K562 (cell line): Measurements from ENCODE around the gene MAB21L3.

ENCODE experiments used
- CEBPB ChIP-seq: fragments of 450-650 bp; IDR thresholded peaks from 2 replicates; pipeline ENCODE4 v1.6.1; 2016; ENCODE audit warnings: missing genetic modification characterization, missing compliant biosample characterization
- CTCF ChIP-seq, 3 experiments: IDR thresholded peaks in 2 of 3; conservative IDR thresholded peaks in 1 of 3; 2 replicates each; pipeline ENCODE4 v1.5.1; 2011 to 2012; ENCODE audit warnings: low read length in 3 of 3, mild to moderate bottlenecking in 3 of 3, control low read depth in 2 of 3, improper control_type of control experiment in 1 of 3, inconsistent platforms in 1 of 3, low read depth in 1 of 3, mixed read lengths in 1 of 3, moderate library complexity in 1 of 3; ENCODE audit not compliant: insufficient read depth in 2 of 3
- HDAC2 ChIP-seq: fragments of 450-650 bp; IDR thresholded peaks from 2 replicates; pipeline ENCODE4 v1.6.1; 2016; ENCODE audit warnings: mild to moderate bottlenecking
- MAZ ChIP-seq, 2 experiments: fragments of 450-650 bp in 1 of 2; sonication (generic) in 1 of 2; formaldehyde crosslinking; IDR thresholded peaks in 1 of 2; conservative IDR thresholded peaks in 1 of 2; 2 replicates each; pipeline versions ENCODE4 v1.4.0 to v1.5.0; 2020; ENCODE audit warnings: mild to moderate bottlenecking in 1 of 2, missing genetic modification reagents in 1 of 2
- NR2C1 ChIP-seq, 2 experiments: fragments of 450-650 bp; IDR thresholded peaks; 2 replicates each; pipeline ENCODE4 v1.6.1; 2017; ENCODE audit warnings: mild to moderate bottlenecking in 2 of 2, antibody characterized with exemption in 1 of 2, inconsistent platforms in 1 of 2, missing compliant biosample characterization in 1 of 2, missing genetic modification characterization in 1 of 2
- POLR2A ChIP-seq: fragments of 450-650 bp; conservative IDR thresholded peaks from 2 replicates; pipeline ENCODE4 v1.6.1; 2016
- ZNF184 ChIP-seq: sonication (generic); formaldehyde crosslinking; IDR thresholded peaks from 2 replicates; pipeline ENCODE4 v1.5.0; 2020; ENCODE audit warnings: missing genetic modification reagents
- ZNF644 ChIP-seq: fragments of 200-800 bp; sonication (Bioruptor generic); IDR thresholded peaks from 2 replicates; pipeline ENCODE4 v1.6.1; 2016; ENCODE audit warnings: low read depth, missing genetic modification characterization, missing compliant biosample characterization
- ZNF77 ChIP-seq: fragments of 250-450 bp; sonication (Bioruptor Pico); IDR thresholded peaks from 2 replicates; pipeline ENCODE4 v1.5.0; 2020
- TF ChIP-seq, protein P1 (sequence below): fragments of 250-450 bp; sonication (Bioruptor Pico); IDR thresholded peaks from 2 replicates; pipeline ENCODE4 v1.5.0; 2020; ENCODE audit warnings: mild to moderate bottlenecking
- TF ChIP-seq, protein P2 (sequence below): sonication (generic); formaldehyde crosslinking; IDR thresholded peaks from 2 replicates; pipeline ENCODE4 v1.9.0; 2022; ENCODE audit warnings: mild to moderate bottlenecking, missing genetic modification reagents
- TF ChIP-seq, protein P3 (sequence below): sonication (generic); formaldehyde crosslinking; IDR thresholded peaks from 2 replicates; pipeline ENCODE4 v1.8.1; 2023; ENCODE audit warnings: mild to moderate bottlenecking, missing genetic modification reagents

DNA sequence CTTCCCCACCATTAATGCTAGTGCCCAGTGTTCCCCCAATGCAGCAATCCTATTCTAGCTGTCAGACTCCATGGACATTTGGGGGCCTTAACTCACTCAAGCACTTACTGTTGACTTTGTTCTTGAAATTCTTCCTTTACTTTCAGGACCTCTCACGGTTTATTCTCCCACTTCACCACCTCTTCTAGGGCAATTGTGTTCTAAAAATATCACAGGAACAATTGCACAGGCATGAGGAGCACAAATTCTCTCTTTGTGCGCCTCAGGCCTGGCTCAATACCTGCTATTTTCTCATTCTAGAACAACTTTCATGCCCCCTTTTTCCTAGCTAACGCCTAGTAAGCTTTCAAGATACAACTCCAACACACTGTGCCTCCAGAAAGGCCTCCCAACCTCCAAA, 7.3 kb downstream of the MAB21L3 start:
- TF ChIP-seq CTCF (IDR thresholded peaks at IDR 0.05 in 2 of 3, conservative IDR thresholded peaks at IDR 0.05 in 1 of 3; ENCODE audit: insufficient read depth in 2 of 3, low read depth in 1 of 3, low read length in 3 of 3) (no peak), CEBPB (tag) (no peak), ZNF644 (tag) (no peak), MAZ (CRISPR knock-in tag; conservative IDR thresholded peaks at IDR 0.05 in 1 of 2, IDR thresholded peaks at IDR 0.05 in 1 of 2) (no peak), ZNF184 (no peak), POLR2A (no peak), HDAC2 (no peak), ZNF77 (CRISPR knock-in tag) (no peak), NR2C1 (IDR thresholded peaks at IDR 0.05) (no peak), NR2C1 (tag; IDR thresholded peaks at IDR 0.05) (no peak)
- TF ChIP-seq, protein P1, sequence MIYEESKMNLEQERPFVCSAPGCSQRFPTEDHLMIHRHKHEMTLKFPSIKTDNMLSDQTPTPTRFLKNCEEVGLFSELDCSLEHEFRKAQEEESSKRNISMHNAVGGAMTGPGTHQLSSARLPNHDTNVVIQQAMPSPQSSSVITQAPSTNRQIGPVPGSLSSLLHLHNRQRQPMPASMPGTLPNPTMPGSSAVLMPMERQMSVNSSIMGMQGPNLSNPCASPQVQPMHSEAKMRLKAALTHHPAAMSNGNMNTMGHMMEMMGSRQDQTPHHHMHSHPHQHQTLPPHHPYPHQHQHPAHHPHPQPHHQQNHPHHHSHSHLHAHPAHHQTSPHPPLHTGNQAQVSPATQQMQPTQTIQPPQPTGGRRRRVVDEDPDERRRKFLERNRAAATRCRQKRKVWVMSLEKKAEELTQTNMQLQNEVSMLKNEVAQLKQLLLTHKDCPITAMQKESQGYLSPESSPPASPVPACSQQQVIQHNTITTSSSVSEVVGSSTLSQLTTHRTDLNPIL (CRISPR knock-in tag): no peak
- TF ChIP-seq, protein P2, sequence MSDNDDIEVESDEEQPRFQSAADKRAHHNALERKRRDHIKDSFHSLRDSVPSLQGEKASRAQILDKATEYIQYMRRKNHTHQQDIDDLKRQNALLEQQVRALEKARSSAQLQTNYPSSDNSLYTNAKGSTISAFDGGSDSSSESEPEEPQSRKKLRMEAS (CRISPR knock-in tag): no peak
- TF ChIP-seq, protein P3, sequence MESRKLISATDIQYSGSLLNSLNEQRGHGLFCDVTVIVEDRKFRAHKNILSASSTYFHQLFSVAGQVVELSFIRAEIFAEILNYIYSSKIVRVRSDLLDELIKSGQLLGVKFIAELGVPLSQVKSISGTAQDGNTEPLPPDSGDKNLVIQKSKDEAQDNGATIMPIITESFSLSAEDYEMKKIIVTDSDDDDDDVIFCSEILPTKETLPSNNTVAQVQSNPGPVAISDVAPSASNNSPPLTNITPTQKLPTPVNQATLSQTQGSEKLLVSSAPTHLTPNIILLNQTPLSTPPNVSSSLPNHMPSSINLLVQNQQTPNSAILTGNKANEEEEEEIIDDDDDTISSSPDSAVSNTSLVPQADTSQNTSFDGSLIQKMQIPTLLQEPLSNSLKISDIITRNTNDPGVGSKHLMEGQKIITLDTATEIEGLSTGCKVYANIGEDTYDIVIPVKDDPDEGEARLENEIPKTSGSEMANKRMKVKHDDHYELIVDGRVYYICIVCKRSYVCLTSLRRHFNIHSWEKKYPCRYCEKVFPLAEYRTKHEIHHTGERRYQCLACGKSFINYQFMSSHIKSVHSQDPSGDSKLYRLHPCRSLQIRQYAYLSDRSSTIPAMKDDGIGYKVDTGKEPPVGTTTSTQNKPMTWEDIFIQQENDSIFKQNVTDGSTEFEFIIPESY (CRISPR knock-in tag): no peak
